ENCODE data around the gene OR13C4. TPM values are rescaled to one million over a fixed set of nuclear protein-coding genes. Genes with fewer than 3 reads are reported as not detected.

OR13C4 gene
- total and polyA plus RNA-seq, 2 experiments from 2014 or later, result not detected

- no peaks in the 10 kb centered on the region for H3K9me2 ChIP-seq (ENCODE audit: insufficient read depth)
- no peaks in the 10 kb centered on the region for H4K20me1 ChIP-seq (ENCODE audit: insufficient read depth)
- H3K27me3 ChIP-seq (replicated peaks; ENCODE audit: insufficient read depth), result no peaks in the 10 kb centered on the region
- in situ Hi-C loops (cut with MboI), result no loop called here
- TF ChIP-seq EZH2phosphoT487 (IDR thresholded peaks at IDR 0.05; ENCODE audit: insufficient read depth, low read depth), result no peak
- no peak for TF ChIP-seq EZH2 (IDR thresholded peaks at IDR 0.05; ENCODE audit: insufficient read depth, poor library complexity, severe bottlenecking)
- H3K4me2 ChIP-seq (ENCODE audit: unreplicated experiment), result no peak overlapping the region
- H3F3A ChIP-seq (ENCODE audit: insufficient read depth), result no peaks in the 10 kb centered on the region
- H3K4me1 ChIP-seq (ENCODE audit: insufficient read depth), result no peaks in the 10 kb centered on the region
- H3K27ac ChIP-seq, result no peak overlapping the region
- 57 to 65% methylated on average over 7 to 8 of the region's 8 CpGs for WGBS, 2 experiments (ENCODE audit: low coverage in 1 of 2, low lambda C conversion rate in 2 of 2, missing lambda C conversion rate in 2 of 2)
- H3K79me2 ChIP-seq (ENCODE audit: insufficient read depth), result no peaks in the 10 kb centered on the region
- no peak overlapping the region for H3K4me3 ChIP-seq
- DNase-seq, result no peak
- no peaks in the 10 kb centered on the region for H3K36me3 ChIP-seq (ENCODE audit: low read depth)
- no peak overlapping the region for H3K9ac ChIP-seq
- no peak overlapping the region for H2AFZ ChIP-seq
- H3K9me3 ChIP-seq (ENCODE audit: low read depth), result no peaks in the 10 kb centered on the region
These were observed 30.0 kb upstream of the OR13C4 start for GRCh38 chr9:104556830-104557634.

GRCh38 chr9:104555521-104555920, 28.5 kb upstream of the OR13C4 start:
- 54 to 63% methylated on average over 1 of the region's 1 CpG for WGBS, 2 experiments (ENCODE audit: low coverage in 1 of 2, low lambda C conversion rate in 2 of 2, missing lambda C conversion rate in 2 of 2)
- no peak overlapping the region for H3K4me3 ChIP-seq
- no peaks in the 10 kb centered on the region for H4K20me1 ChIP-seq (ENCODE audit: insufficient read depth)
- H3K36me3 ChIP-seq (ENCODE audit: low read depth), result no peaks in the 10 kb centered on the region
- H3K9me3 ChIP-seq (ENCODE audit: low read depth), result no peaks in the 10 kb centered on the region
- no peak for DNase-seq
- H3K79me2 ChIP-seq (ENCODE audit: insufficient read depth), result no peaks in the 10 kb centered on the region
- H2AFZ ChIP-seq, result no peak overlapping the region
- H3K27me3 ChIP-seq (replicated peaks; ENCODE audit: insufficient read depth), result no peaks in the 10 kb centered on the region
- H3K9ac ChIP-seq, result no peak overlapping the region
- H3K9me2 ChIP-seq (ENCODE audit: insufficient read depth), result no peaks in the 10 kb centered on the region
- no peak overlapping the region for H3K27ac ChIP-seq
- no peaks in the 10 kb centered on the region for H3K4me1 ChIP-seq (ENCODE audit: insufficient read depth)
- no peaks in the 10 kb centered on the region for H3F3A ChIP-seq (ENCODE audit: insufficient read depth)
- H3K4me2 ChIP-seq (ENCODE audit: unreplicated experiment), result no peak overlapping the region
- TF ChIP-seq EZH2 (IDR thresholded peaks at IDR 0.05; ENCODE audit: insufficient read depth, poor library complexity, severe bottlenecking) (no peak), EZH2phosphoT487 (IDR thresholded peaks at IDR 0.05; ENCODE audit: insufficient read depth, low read depth) (no peak)
- in situ Hi-C loops (cut with MboI), result no loop called here

- H3F3A ChIP-seq (ENCODE audit: insufficient read depth), result no peaks in the 10 kb centered on the region
- no peak overlapping the region for H3K9ac ChIP-seq
- H3K36me3 ChIP-seq (ENCODE audit: low read depth), result no peaks in the 10 kb centered on the region
- no peak overlapping the region for H3K27ac ChIP-seq
- H3K4me2 ChIP-seq (ENCODE audit: unreplicated experiment), result no peak overlapping the region
- DNase-seq, result peak; percentile 10
- WGBS, 2 experiments (ENCODE audit: low coverage in 1 of 2, low lambda C conversion rate in 2 of 2, missing lambda C conversion rate in 2 of 2), result 0% methylated on average over 1 of the region's 1 CpG
- H3K9me3 ChIP-seq (ENCODE audit: low read depth), result no peaks in the 10 kb centered on the region
- in situ Hi-C loops (cut with MboI), result no loop called here
- no peaks in the 10 kb centered on the region for H3K79me2 ChIP-seq (ENCODE audit: insufficient read depth)
- no peaks in the 10 kb centered on the region for H3K4me1 ChIP-seq (ENCODE audit: insufficient read depth)
- H2AFZ ChIP-seq, result no peak overlapping the region
- H3K4me3 ChIP-seq, result no peak overlapping the region
- no peaks in the 10 kb centered on the region for H4K20me1 ChIP-seq (ENCODE audit: insufficient read depth)
- no peaks in the 10 kb centered on the region for H3K9me2 ChIP-seq (ENCODE audit: insufficient read depth)
- no peaks in the 10 kb centered on the region for H3K27me3 ChIP-seq (replicated peaks; ENCODE audit: insufficient read depth)
- no peak for TF ChIP-seq EZH2 (IDR thresholded peaks at IDR 0.05; ENCODE audit: insufficient read depth, poor library complexity, severe bottlenecking)
- TF ChIP-seq EZH2phosphoT487 (IDR thresholded peaks at IDR 0.05; ENCODE audit: insufficient read depth, low read depth), result no peak
These were observed 26.3 kb upstream of the OR13C4 start for GRCh38 chr9:104553261-104553660.

- Histone ChIP-seq H4K20me1 (ENCODE audit: insufficient read depth) (no peaks in the 10 kb centered on the region), H3K9me3 (ENCODE audit: low read depth) (no peaks in the 10 kb centered on the region), H3K27ac (no peak overlapping the region), H3F3A (ENCODE audit: insufficient read depth) (no peaks in the 10 kb centered on the region), H3K4me2 (ENCODE audit: unreplicated experiment) (no peak overlapping the region), H3K79me2 (ENCODE audit: insufficient read depth) (no peaks in the 10 kb centered on the region), H3K27me3 (replicated peaks; ENCODE audit: insufficient read depth) (no peaks in the 10 kb centered on the region), H2AFZ (no peak overlapping the region), H3K4me3 (no peak overlapping the region), H3K36me3 (ENCODE audit: low read depth) (no peaks in the 10 kb centered on the region), H3K4me1 (ENCODE audit: insufficient read depth) (no peaks in the 10 kb centered on the region), H3K9ac (no peak overlapping the region), H3K9me2 (ENCODE audit: insufficient read depth) (no peaks in the 10 kb centered on the region)
- TF ChIP-seq EZH2phosphoT487 (IDR thresholded peaks at IDR 0.05; ENCODE audit: insufficient read depth, low read depth) (no peak), EZH2 (IDR thresholded peaks at IDR 0.05; ENCODE audit: insufficient read depth, poor library complexity, severe bottlenecking) (no peak)
- in situ Hi-C loops (cut with MboI), result no loop called here
- 62 to 68% methylated on average over 4 of the region's 4 CpGs for WGBS, 2 experiments (ENCODE audit: low coverage in 1 of 2, low lambda C conversion rate in 2 of 2, missing lambda C conversion rate in 2 of 2)
- DNase-seq, result no peak
These were observed 17.6 kb upstream of the OR13C4 start for GRCh38 chr9:104544644-104545043.
